Transverse colon (tissue), 4 donors: ENCODE data around the gene GSTCD. TPM values are rescaled to one million over a fixed set of nuclear protein-coding genes. Genes with fewer than 3 reads are reported as not detected.

Source experiments
- DNase-seq: peaks from one replicate; pipeline ENCODE4 v3.0.0-alpha.2; 2019
- H3K27ac ChIP-seq, 4 donors: fragments of 200-600 bp; sonication (generic); 2 replicates each; pipeline ENCODE4 v1.5.1; 2016 to 2018; ENCODE audit warnings: inconsistent platforms in 4 of 4
- H3K27me3 ChIP-seq: fragments of 200-600 bp; sonication (generic); 2 replicates; pipeline ENCODE4 v1.5.1; 2017; ENCODE audit warnings: inconsistent platforms
- H3K36me3 ChIP-seq, 4 donors: fragments of 200-600 bp; sonication (generic); 2 replicates each; pipeline ENCODE4 v1.5.1; 2017 to 2019; ENCODE audit warnings: inconsistent platforms in 4 of 4
- H3K4me1 ChIP-seq, 4 donors: fragments of 200-600 bp; sonication (generic); 2 replicates each; pipeline ENCODE4 v1.5.1; 2017 to 2020; ENCODE audit warnings: inconsistent platforms in 4 of 4
- H3K4me3 ChIP-seq, 4 donors: fragments of 200-600 bp; sonication (generic); 1 replicate in 1 of 4; 2 replicates in 3 of 4; pipeline versions ENCODE4 v1.5.1 to v1.6.1; 2017 to 2019; ENCODE audit warnings: inconsistent platforms in 4 of 4
- H3K9me3 ChIP-seq, 2 donors: fragments of 200-600 bp; sonication (generic); 2 replicates each; pipeline ENCODE4 v1.5.1; 2017 to 2019; ENCODE audit warnings: inconsistent platforms in 2 of 2
- CTCF ChIP-seq, 5 experiments: fragments of 200-600 bp in 3 of 5; fragments of 450-650 bp in 2 of 5; sonication (generic) in 3 of 5; IDR thresholded peaks; 1 replicate in 2 of 5; 2 replicates in 3 of 5; pipeline ENCODE4 v1.5.1; 2016 to 2017; ENCODE audit warnings: antibody characterized with exemption in 5 of 5, inconsistent platforms in 3 of 5, mild to moderate bottlenecking in 2 of 5, moderate library complexity in 1 of 5
- EP300 ChIP-seq: sonication (generic); formaldehyde crosslinking; IDR thresholded peaks from one replicate; pipeline ENCODE4 v1.6.1; 2017; ENCODE audit warnings: antibody characterized with exemption, low read depth
- POLR2A ChIP-seq: fragments of 450-650 bp; IDR thresholded peaks from one replicate; pipeline ENCODE4 v1.6.1; 2016; ENCODE audit warnings: antibody characterized with exemption, mild to moderate bottlenecking, moderate library complexity
- POLR2AphosphoS5 ChIP-seq, 3 donors: sonication (generic); formaldehyde crosslinking; IDR thresholded peaks; one replicate each; pipeline ENCODE4 v1.6.1; 2016; ENCODE audit warnings: antibody characterized with exemption in 3 of 3
- WGBS, 2 donors: methylation state at CpG; one replicate each; pipeline ENCODE4 v1.1.5; 2018; ENCODE audit warnings: low coverage in 1 of 2; 5-methylcytosine and 5-hydroxymethylcytosine counted together
- in situ Hi-C, 4 donors: fragments of 200-750 bp; cut with MboI; loops; one replicate each; pipeline versions ENCODE4 v1.15.0 to v1.15.1; 2017; ENCODE audit warnings: low sequenced_read_pairs in 3 of 4, low pct_ligation_motif_present in 1 of 4, low pct_unique_long_range_greater_than_20kb in 1 of 4
- intact Hi-C: fragments of 100-400 bp; cut with DNase I; formaldehyde crosslinking; loops from one replicate; pipeline ENCODE4 v1.15.1; 2023; ENCODE audit warnings: low total_unique reads
- total RNA-seq, 4 donors: library from RNA; depleted of rRNA; stranded (reverse); fragments of >200 nt; gene quantifications; one replicate each; pipeline ENCODE4 v1.1.0, GENCODE V29; 2016

Gene GSTCD
- total RNA-seq, 4 donors from 2014 or later: 0.40 to 11.1 (median 8.4) TPM

- Histone ChIP-seq H3K27me3 (no peaks in the 10 kb centered on the region), H3K27ac (no peak overlapping the region), H3K9me3 (no peaks in the 10 kb centered on the region), H3K36me3 (no peaks in the 10 kb centered on the region), H3K4me1 (no peaks in the 10 kb centered on the region), H3K4me3 (no peak overlapping the region)
- DNase-seq: no peak
- WGBS, 2 donors: 64 to 92% methylated on average over 2 of the region's 2 CpGs
- intact Hi-C loops: no loop called here
- TF ChIP-seq CTCF (IDR thresholded peaks at IDR 0.05) (no peak), EP300 (no peak), POLR2AphosphoS5 (IDR thresholded peaks at IDR 0.05) (no peak)
- in situ Hi-C loops: loop anchor here in 2 of 4 donors (10.0 to 25.0 kb wide), 2 partner anchors 138 to 151 kb away; no protein-coding TSS in a partner anchor
Measured at GRCh38 chr4:105662935-105663675, 45.5 kb upstream of the GSTCD start.

GRCh38 chr4:105666693-105667092, 41.9 kb upstream of the GSTCD start:
- Histone ChIP-seq H3K36me3 (no peaks in the 10 kb centered on the region), H3K27me3 (no peaks in the 10 kb centered on the region), H3K9me3 (no peaks in the 10 kb centered on the region), H3K27ac (no peak overlapping the region), H3K4me3 (no peak overlapping the region), H3K4me1 (peaks cover 0 to 5% (median 0%) of the 10 kb centered on the region in 4 donors)
- no peak for DNase-seq
- intact Hi-C loops (no loop called here), in situ Hi-C loops (loop anchor here in 2 of 4 donors (10.0 to 25.0 kb wide), 2 partner anchors 142 to 154 kb away; no protein-coding TSS in a partner anchor)
- TF ChIP-seq CTCF (IDR thresholded peaks at IDR 0.05): peak in 2 of 5 experiments; percentile 22 to 23
- no peak for TF ChIP-seq POLR2AphosphoS5 (IDR thresholded peaks at IDR 0.05)
- no peak for TF ChIP-seq EP300
- WGBS, 2 donors: 28 to 55% methylated on average over 2 to 5 of the region's 5 CpGs

GRCh38 chr4:105670684-105671083, 37.9 kb upstream of the GSTCD start:
- intact Hi-C loops (no loop called here), in situ Hi-C loops (loop anchor here in 1 of 4 donors (25.0 kb wide), 1 partner anchor 158 kb away; no protein-coding TSS in a partner anchor)
- Histone ChIP-seq H3K9me3 (no peaks in the 10 kb centered on the region), H3K4me1 (peaks cover 0 to 5% (median 0%) of the 10 kb centered on the region in 4 donors), H3K27ac (no peak overlapping the region), H3K4me3 (no peak overlapping the region), H3K36me3 (no peaks in the 10 kb centered on the region), H3K27me3 (no peaks in the 10 kb centered on the region)
- TF ChIP-seq POLR2AphosphoS5 (IDR thresholded peaks at IDR 0.05) (no peak), CTCF (IDR thresholded peaks at IDR 0.05) (no peak), EP300 (no peak), POLR2A (no peak)
- DNase-seq: no peak

GRCh38 chr4:105671301-105671700, 37.3 kb upstream of the GSTCD start:
- Histone ChIP-seq H3K27me3 (no peaks in the 10 kb centered on the region), H3K4me1 (peaks cover 0 to 5% (median 0%) of the 10 kb centered on the region in 4 donors), H3K36me3 (no peaks in the 10 kb centered on the region), H3K27ac (no peak overlapping the region), H3K4me3 (no peak overlapping the region), H3K9me3 (no peaks in the 10 kb centered on the region)
- 88 to 89% methylated on average over 1 to 2 of the region's 2 CpGs for WGBS, 2 donors
- in situ Hi-C loops (loop anchor here in 1 of 4 donors (25.0 kb wide), 1 partner anchor 159 kb away; no protein-coding TSS in a partner anchor), intact Hi-C loops (no loop called here)
- no peak for TF ChIP-seq EP300
- DNase-seq: no peak
